OCI-LY1 (cell line): ENCODE data around the gene NMT2.

Experiments
- CTCF ChIP-seq: fragments of 200-600 bp; sonication (generic), shearing (Covaris generic); IDR thresholded peaks from 2 replicates; pipeline ENCODE4 v1.5.1; 2017; ENCODE audit warnings: mild to moderate bottlenecking, antibody characterized with exemption, low read length, moderate library complexity, mixed read lengths
- EZH2 ChIP-seq: fragments of 200-600 bp; sonication (generic), shearing (Covaris generic); IDR thresholded peaks from 2 replicates; pipeline ENCODE4 v1.8.0; 2017; ENCODE audit warnings: borderline replicate concordance, mixed run types, mild to moderate bottlenecking, antibody characterized with exemption, low read length, moderate library complexity, mixed read lengths

GRCh38 chr10:15158972-15159371 is 9.5 kb downstream of the NMT2 start:
- TF ChIP-seq EZH2 = no peak
- TF ChIP-seq CTCF = no peak
